SJSA1 (cell line): ENCODE results near the gene TMEM192. TPM values are rescaled to one million over a fixed set of nuclear protein-coding genes. Genes with fewer than 3 reads are reported as not detected.
A peak's percentile ranks its signal among the peaks of the same experiment; 100 is the strongest.
"Not testable (repeated sequence)": the region's sequence is repeated elsewhere in the genome, so short reads cannot be mapped to it uniquely, and the experiment has no call there.

Experiments used
- DNase-seq, 2 experiments: peaks; one replicate each; pipeline ENCODE4 v3.0.0-alpha.2; 2015 to 2020; ENCODE audit warnings: low spot score in 2 of 2, low read depth in 1 of 2
- H3K27ac ChIP-seq: fragments of 250-450 bp; sonication (Bioruptor Pico); 2 replicates; pipeline ENCODE4 v1.5.1; 2020; ENCODE audit warnings: mild to moderate bottlenecking, moderate library complexity
- H3K27me3 ChIP-seq: fragments of 250-450 bp; sonication (Bioruptor Pico); replicated peaks from 2 replicates; pipeline ENCODE4 v1.5.1; 2020; ENCODE audit warnings: mild to moderate bottlenecking, moderate library complexity
- H3K36me3 ChIP-seq: fragments of 250-450 bp; sonication (Bioruptor Pico); 2 replicates; pipeline ENCODE4 v1.5.1; 2020; ENCODE audit warnings: mild to moderate bottlenecking
- H3K4me1 ChIP-seq: fragments of 250-450 bp; sonication (Bioruptor Pico); replicated peaks from 2 replicates; pipeline ENCODE4 v1.6.1; 2021; ENCODE audit warnings: mild to moderate bottlenecking
- H3K4me3 ChIP-seq: fragments of 250-450 bp; sonication (Bioruptor Pico); 2 replicates; pipeline ENCODE4 v1.5.1; 2020; ENCODE audit warnings: mild to moderate bottlenecking
- H3K9me3 ChIP-seq: fragments of 250-450 bp; sonication (Bioruptor Pico); replicated peaks from 2 replicates; pipeline ENCODE4 v1.5.1; 2020; ENCODE audit warnings: mild to moderate bottlenecking
- total RNA-seq: library from RNA; depleted of rRNA; stranded (reverse); fragments of >200 nt; shearing (Covaris generic); gene quantifications from 2 replicates; pipeline ENCODE4 v1.2.3, GENCODE V29; 2014; rRNA removed

Gene TMEM192
- 7.4 and 14.4 TPM in 2 replicates for total RNA-seq

GRCh38 chr4:165112368-165113121 is at the start of gene TMEM192:
Gene TMEM192 (minus strand): TSS chr4:165112860. CDS start chr4:165112773, 87 bp downstream.
- Histone ChIP-seq H3K4me1 (peaks cover 8% of the 10 kb centered on the region; the same call in 1 of the 2 replicates), H3K36me3 (peaks cover 12% of the 10 kb centered on the region), H3K27ac (peak within 1 kb of the TSS; percentile 62), H3K27me3 (no peaks in the 10 kb centered on the region), H3K9me3 (no peaks in the 10 kb centered on the region), H3K4me3 (peak within 1 kb of the TSS; percentile 84)
- DNase-seq: peak; percentile 93 to 96

GRCh38 chr4:165158762-165159161 is 46.1 kb upstream of the TMEM192 start:
- Histone ChIP-seq H3K36me3 (no peaks in the 10 kb centered on the region), H3K27me3 (no peaks in the 10 kb centered on the region), H3K9me3 (no peaks in the 10 kb centered on the region), H3K27ac (no peak overlapping the region), H3K4me1 (no peaks in the 10 kb centered on the region), H3K4me3 (no peak overlapping the region)
- no peak for DNase-seq

GRCh38 chr4:165156906-165157305 is 44.2 kb upstream of the TMEM192 start:
- no peak for DNase-seq
- Histone ChIP-seq H3K4me3 (no peak overlapping the region), H3K27ac (no peak overlapping the region), H3K36me3 (no peaks in the 10 kb centered on the region), H3K9me3 (no peaks in the 10 kb centered on the region), H3K27me3 (no peaks in the 10 kb centered on the region), H3K4me1 (no peaks in the 10 kb centered on the region)

GRCh38 chr4:165154482-165154881 is 41.8 kb upstream of the TMEM192 start:
- H3K27me3 ChIP-seq: no peaks in the 10 kb centered on the region
- no peaks in the 10 kb centered on the region; the same call in 1 of the 2 replicates for H3K4me1 ChIP-seq
- H3K9me3 ChIP-seq: no peaks in the 10 kb centered on the region
- H3K4me3 ChIP-seq: no peak overlapping the region
- DNase-seq: no peak
- H3K27ac ChIP-seq: no peak overlapping the region
- H3K36me3 ChIP-seq: no peaks in the 10 kb centered on the region

- DNase-seq: no peak
- H3K9me3 ChIP-seq: no peaks in the 10 kb centered on the region
- no peaks in the 10 kb centered on the region for H3K36me3 ChIP-seq
- 0 out of 2 replicates have a peak, but pooled peaks cover 4% of the 10 kb centered on the region for H3K27me3 ChIP-seq
- H3K27ac ChIP-seq: no peak overlapping the region
- no peaks in the 10 kb centered on the region; the same call in 1 of the 2 replicates for H3K4me1 ChIP-seq
- no peak overlapping the region for H3K4me3 ChIP-seq
Observed at GRCh38 chr4:165152527-165152926, 39.9 kb upstream of the TMEM192 start.

- H3K36me3 ChIP-seq: no peaks in the 10 kb centered on the region
- H3K4me1 ChIP-seq: no peaks in the 10 kb centered on the region; the same call in 1 of the 2 replicates
- H3K4me3 ChIP-seq: no peak overlapping the region
- DNase-seq: no peak
- no peaks in the 10 kb centered on the region for H3K9me3 ChIP-seq
- no peak overlapping the region for H3K27ac ChIP-seq
- 0 out of 2 replicates have a peak, but pooled peaks cover 4% of the 10 kb centered on the region for H3K27me3 ChIP-seq
Observed at GRCh38 chr4:165151734-165152133, 39.1 kb upstream of the TMEM192 start.

- no peak for DNase-seq
- H3K36me3 ChIP-seq: no peaks in the 10 kb centered on the region
- H3K27me3 ChIP-seq: 0 out of 2 replicates have a peak, but pooled peaks cover 4% of the 10 kb centered on the region
- H3K4me3 ChIP-seq: no peak overlapping the region
- no peak overlapping the region for H3K27ac ChIP-seq
- H3K4me1 ChIP-seq: no peaks in the 10 kb centered on the region; the same call in 1 of the 2 replicates
- no peaks in the 10 kb centered on the region for H3K9me3 ChIP-seq
Observed at GRCh38 chr4:165150545-165150944, 37.9 kb upstream of the TMEM192 start.

GRCh38 chr4:165138843-165139242 is 26.2 kb upstream of the TMEM192 start:
- no peak for DNase-seq
- Histone ChIP-seq H3K27ac (no peak overlapping the region), H3K4me1 (no peaks in the 10 kb centered on the region), H3K9me3 (no peaks in the 10 kb centered on the region), H3K36me3 (no peaks in the 10 kb centered on the region), H3K27me3 (no peaks in the 10 kb centered on the region), H3K4me3 (no peak overlapping the region)

GRCh38 chr4:165137205-165137604 is 24.5 kb upstream of the TMEM192 start:
- Histone ChIP-seq H3K27ac (no peak overlapping the region), H3K9me3 (no peaks in the 10 kb centered on the region), H3K27me3 (no peaks in the 10 kb centered on the region), H3K4me1 (no peaks in the 10 kb centered on the region), H3K4me3 (no peak overlapping the region), H3K36me3 (no peaks in the 10 kb centered on the region)
- no peak for DNase-seq

- no peaks in the 10 kb centered on the region for H3K27me3 ChIP-seq
- no peak overlapping the region for H3K27ac ChIP-seq
- no peaks in the 10 kb centered on the region for H3K36me3 ChIP-seq
- no peaks in the 10 kb centered on the region for H3K4me1 ChIP-seq
- no peak overlapping the region for H3K4me3 ChIP-seq
- DNase-seq: no peak
- no peaks in the 10 kb centered on the region for H3K9me3 ChIP-seq
Observed at GRCh38 chr4:165136529-165136928, 23.9 kb upstream of the TMEM192 start.

- H3K27ac ChIP-seq: no peak overlapping the region
- H3K9me3 ChIP-seq: no peaks in the 10 kb centered on the region
- H3K36me3 ChIP-seq: no peaks in the 10 kb centered on the region
- DNase-seq: no peak
- H3K4me3 ChIP-seq: no peak overlapping the region
- H3K27me3 ChIP-seq: 0 out of 2 replicates have a peak, but pooled peaks cover 2% of the 10 kb centered on the region
- H3K4me1 ChIP-seq: no peaks in the 10 kb centered on the region
Observed at GRCh38 chr4:165133150-165133549, 20.5 kb upstream of the TMEM192 start.

GRCh38 chr4:165131247-165131832 is 18.7 kb upstream of the TMEM192 start:
- Histone ChIP-seq H3K36me3 (no peaks in the 10 kb centered on the region), H3K27me3 (0 out of 2 replicates have a peak, but pooled peaks cover 2% of the 10 kb centered on the region)

GRCh38 chr4:165129924-165130323 is 17.3 kb upstream of the TMEM192 start:
- no peak for DNase-seq
- H3K4me3 ChIP-seq: no peak overlapping the region
- no peaks in the 10 kb centered on the region for H3K36me3 ChIP-seq
- no peak overlapping the region for H3K27ac ChIP-seq
- no peaks in the 10 kb centered on the region for H3K4me1 ChIP-seq
- H3K9me3 ChIP-seq: no peaks in the 10 kb centered on the region
- 0 out of 2 replicates have a peak, but pooled peaks cover 2% of the 10 kb centered on the region for H3K27me3 ChIP-seq

More at GRCh38 chr4:165131247-165131832, 18.7 kb upstream of the TMEM192 start:
- peak; percentile 64 to 76 for DNase-seq
- H3K27ac ChIP-seq: no peak overlapping the region
- no peaks in the 10 kb centered on the region for H3K4me1 ChIP-seq
- no peak overlapping the region for H3K4me3 ChIP-seq
- H3K9me3 ChIP-seq: no peaks in the 10 kb centered on the region

- not testable (repeated sequence) for H3K27ac ChIP-seq, DNase-seq, H3K9me3 ChIP-seq, H3K27me3 ChIP-seq, H3K4me1 ChIP-seq, H3K36me3 ChIP-seq, H3K4me3 ChIP-seq
Observed at GRCh38 chr4:165125869-165126499, 13.3 kb upstream of the TMEM192 start.
